Mesenchymal stem cell (in vitro differentiated cells and primary cell): ENCODE measurements around the gene DDX10.

Experiments used
- DNase-seq: peaks from one replicate; pipeline ENCODE4 v3.0.0-alpha.2; 2013
- H2AFZ ChIP-seq: one replicate; pipeline ENCODE4 v1.6.1; 2013; ENCODE audit warnings: low read depth, mild to moderate bottlenecking, control low read depth, inconsistent platforms, low read length, moderate library complexity
- H2AK5ac ChIP-seq: 2 replicates; pipeline ENCODE4 v1.6.1; 2013; ENCODE audit warnings: low read length, moderate library complexity, mild to moderate bottlenecking, inconsistent platforms; ENCODE audit not compliant: severe bottlenecking
- H2BK120ac ChIP-seq: one replicate; pipeline ENCODE4 v1.6.1; 2013; ENCODE audit warnings: low read depth, mild to moderate bottlenecking, inconsistent platforms, low read length, moderate library complexity
- H2BK12ac ChIP-seq, 2 experiments: one replicate each; pipeline ENCODE4 v1.6.1; 2013; ENCODE audit warnings: inconsistent platforms in 2 of 2, low read length in 2 of 2, mild to moderate bottlenecking in 2 of 2, moderate library complexity in 2 of 2, control low read depth in 1 of 2
- H2BK15ac ChIP-seq: one replicate; pipeline ENCODE4 v1.6.1; 2013; ENCODE audit warnings: mild to moderate bottlenecking, low read depth, inconsistent platforms; ENCODE audit not compliant: poor library complexity, severe bottlenecking
- H2BK5ac ChIP-seq: 2 replicates; pipeline ENCODE4 v1.6.1; 2013; ENCODE audit warnings: low read depth, mild to moderate bottlenecking, low read length, control low read depth, inconsistent platforms; ENCODE audit not compliant: poor library complexity, severe bottlenecking
- H3K14ac ChIP-seq, 2 experiments: one replicate each; pipeline ENCODE4 v1.6.1; 2013; ENCODE audit warnings: inconsistent platforms in 2 of 2, low read length in 2 of 2, control low read depth in 1 of 2, mild to moderate bottlenecking in 1 of 2, moderate library complexity in 1 of 2
- H3K18ac ChIP-seq, 2 experiments: one replicate each; pipeline ENCODE4 v1.6.1; 2013; ENCODE audit warnings: inconsistent platforms in 2 of 2, low read length in 2 of 2, control low read depth in 1 of 2, low read depth in 1 of 2, mild to moderate bottlenecking in 1 of 2
- H3K23ac ChIP-seq, 2 experiments: one replicate each; pipeline ENCODE4 v1.6.1; 2013; ENCODE audit warnings: inconsistent platforms in 2 of 2, low read length in 2 of 2, mild to moderate bottlenecking in 2 of 2, moderate library complexity in 2 of 2, control low read depth in 1 of 2
- H3K27ac ChIP-seq: 2 replicates; pipeline ENCODE4 v1.5.1; 2013; ENCODE audit warnings: mild to moderate bottlenecking, moderate library complexity, low read length, control low read depth, inconsistent platforms; ENCODE audit not compliant: poor library complexity, severe bottlenecking
- H3K27me3 ChIP-seq, 2 experiments: 2 replicates each; pipeline versions ENCODE4 v1.6.1 to v1.7.0; 2013; ENCODE audit warnings: low read length in 2 of 2, mild to moderate bottlenecking in 2 of 2, moderate library complexity in 2 of 2, control low read depth in 1 of 2, inconsistent platforms in 1 of 2; ENCODE audit not compliant: control insufficient read depth in 1 of 2, insufficient read depth in 1 of 2
- H3K36me3 ChIP-seq, 2 experiments: 2 replicates each; pipeline versions ENCODE4 v1.6.1 to v1.7.0; 2013; ENCODE audit warnings: low read length in 2 of 2, control low read depth in 1 of 2, inconsistent platforms in 1 of 2, low read depth in 1 of 2, mild to moderate bottlenecking in 1 of 2; ENCODE audit not compliant: insufficient read depth in 2 of 2, control insufficient read depth in 1 of 2
- H3K4ac ChIP-seq, 2 experiments: one replicate each; pipeline ENCODE4 v1.6.1; 2013; ENCODE audit warnings: inconsistent platforms in 2 of 2, low read length in 2 of 2, mild to moderate bottlenecking in 2 of 2, moderate library complexity in 2 of 2, control low read depth in 1 of 2, low read depth in 1 of 2
- H3K4me1 ChIP-seq: 2 replicates; pipeline ENCODE4 v1.6.1; 2013; ENCODE audit warnings: low read depth, low read length, control low read depth; ENCODE audit not compliant: control insufficient read depth, insufficient read depth
- H3K4me2 ChIP-seq: 2 replicates; pipeline ENCODE4 v1.6.1; 2013; ENCODE audit warnings: low read length, mild to moderate bottlenecking, inconsistent platforms; ENCODE audit not compliant: poor library complexity, severe bottlenecking
- H3K4me3 ChIP-seq, 2 experiments: 2 replicates each; pipeline versions ENCODE4 v1.5.1 to v1.7.0; 2013; ENCODE audit warnings: low read length in 2 of 2, mild to moderate bottlenecking in 2 of 2, control low read depth in 1 of 2, low read depth in 1 of 2; ENCODE audit not compliant: insufficient read depth in 1 of 2
- H3K79me1 ChIP-seq: replicated peaks from 2 replicates; pipeline ENCODE4 v1.6.1; 2013; ENCODE audit warnings: mild to moderate bottlenecking, control low read depth, low read length, inconsistent platforms; ENCODE audit not compliant: poor library complexity, severe bottlenecking
- H3K9ac ChIP-seq: 2 replicates; pipeline ENCODE4 v1.7.0; 2013; ENCODE audit warnings: mild to moderate bottlenecking, low read length, moderate library complexity
- H3K9me3 ChIP-seq: 2 replicates; pipeline ENCODE4 v1.7.0; 2013; ENCODE audit warnings: mild to moderate bottlenecking, low read length; ENCODE audit not compliant: control insufficient read depth
- H4K8ac ChIP-seq: one replicate; pipeline ENCODE4 v1.6.1; 2013; ENCODE audit warnings: inconsistent platforms, mild to moderate bottlenecking, low read length, moderate library complexity
- H4K91ac ChIP-seq: one replicate; pipeline ENCODE4 v1.6.1; 2013; ENCODE audit warnings: mild to moderate bottlenecking, low read length, inconsistent platforms
- WGBS: methylation state at CpG from one replicate; pipeline ENCODE4 v1.1.7; 2013; ENCODE audit warnings: mixed read lengths; 5-methylcytosine and 5-hydroxymethylcytosine counted together

DDX10 gene

DNA sequence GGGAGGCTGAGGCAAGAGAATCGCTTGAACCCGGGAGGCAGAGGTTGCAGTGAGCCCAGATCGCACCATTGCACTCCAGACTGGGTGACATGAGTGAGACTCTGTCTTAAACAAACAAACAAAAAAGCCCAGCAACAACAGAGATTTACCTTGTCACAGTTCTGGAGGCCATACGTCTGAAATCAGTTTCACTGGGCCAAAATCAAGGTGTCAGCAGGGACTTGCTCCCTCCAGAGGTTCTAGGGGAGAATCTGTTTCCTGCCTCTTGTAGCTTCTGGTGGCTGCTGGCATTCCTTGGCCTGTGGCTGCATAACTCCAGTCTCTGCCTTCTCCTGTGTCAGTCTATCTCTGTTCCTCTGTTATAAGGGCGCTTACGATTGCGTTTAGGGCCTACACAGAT lies 1.5 kb downstream of the DDX10 start:
- Histone ChIP-seq H3K23ac (no peak overlapping the region), H2BK5ac (no peak overlapping the region), H2AK5ac (no peak overlapping the region), H3K4me1 (peaks cover 5% of the 10 kb centered on the region), H3K4me3 (no peak overlapping the region), H4K8ac (no peak overlapping the region), H2BK12ac (no peak overlapping the region), H2BK15ac (no peak overlapping the region), H2BK120ac (no peak overlapping the region), H3K18ac (no peak overlapping the region), H3K4ac (no peak overlapping the region), H3K9ac (no peak overlapping the region), H3K27me3 (no peaks in the 10 kb centered on the region), H3K14ac (no peak overlapping the region), H3K9me3 (no peaks in the 10 kb centered on the region), H3K4me2 (no peak overlapping the region), H4K91ac (no peak overlapping the region), H3K27ac (no peak overlapping the region), H3K36me3 (peaks cover 0 to 9% of the 10 kb centered on the region in 2 experiments), H3K79me1 (peaks cover 24% of the 10 kb centered on the region), H2AFZ (no peak overlapping the region)
- 95% methylated on average over 7 of the region's 7 CpGs for WGBS
- DNase-seq, result peak; percentile 22

GRCh38 chr11:108669286-108669685 lies 4.4 kb downstream of the DDX10 start:
- no peak overlapping the region for H3K9ac ChIP-seq
- no peak overlapping the region for H2BK15ac ChIP-seq
- no peak for DNase-seq

DNA sequence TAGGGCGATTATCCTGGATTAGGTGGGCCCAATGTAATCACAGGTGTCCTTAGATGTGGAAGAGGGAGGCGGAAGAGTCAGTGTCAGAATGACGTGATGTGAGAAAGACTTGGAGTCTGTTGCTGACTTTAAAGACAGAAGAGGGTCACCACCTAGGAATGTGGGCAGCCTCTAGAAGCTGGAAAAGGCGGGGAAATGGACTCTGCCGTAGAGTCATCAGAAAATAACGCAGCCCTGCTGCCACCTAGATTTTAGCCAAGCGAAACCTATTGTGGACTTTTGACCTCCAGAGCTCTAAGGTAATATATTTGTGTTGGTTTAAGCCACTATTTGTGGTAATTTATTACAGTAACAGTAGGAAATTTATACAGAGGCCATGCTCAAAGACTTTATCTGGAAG lies 4.8 kb downstream of the DDX10 start:
- H2BK15ac ChIP-seq, result no peak overlapping the region
- H2BK12ac ChIP-seq, result no peak overlapping the region
- 84% methylated on average over 7 of the region's 7 CpGs for WGBS
- H3K79me1 ChIP-seq, result peaks cover 31% of the 10 kb centered on the region
- no peaks in the 10 kb centered on the region for H3K9me3 ChIP-seq
- no peak overlapping the region for H4K91ac ChIP-seq
- peaks cover 5% of the 10 kb centered on the region for H3K4me1 ChIP-seq
- H3K27ac ChIP-seq, result no peak overlapping the region
- peaks cover 3 to 12% of the 10 kb centered on the region in 2 experiments for H3K36me3 ChIP-seq
- H4K8ac ChIP-seq, result no peak overlapping the region
- no peak overlapping the region for H3K14ac ChIP-seq
- no peak overlapping the region for H3K4me2 ChIP-seq
- peak overlapping the region in 1 of 2 experiments; percentile 84 for H3K23ac ChIP-seq
- no peak overlapping the region for H3K4me3 ChIP-seq
- H3K9ac ChIP-seq, result no peak overlapping the region
- H3K27me3 ChIP-seq, result no peaks in the 10 kb centered on the region
- H3K4ac ChIP-seq, result no peak overlapping the region
- H2BK120ac ChIP-seq, result no peak overlapping the region
- no peak for DNase-seq
- peak overlapping the region; percentile 41 for H2AK5ac ChIP-seq
- no peak overlapping the region for H3K18ac ChIP-seq
- no peak overlapping the region for H2BK5ac ChIP-seq
- H2AFZ ChIP-seq, result no peak overlapping the region

More at GRCh38 chr11:108669286-108669685, 4.4 kb downstream of the DDX10 start:
- Histone ChIP-seq H3K4me3 (no peak overlapping the region), H2BK5ac (no peak overlapping the region), H2AFZ (no peak overlapping the region), H2BK12ac (no peak overlapping the region), H3K27me3 (no peaks in the 10 kb centered on the region), H3K4me2 (no peak overlapping the region), H3K9me3 (no peaks in the 10 kb centered on the region), H3K27ac (no peak overlapping the region), H4K8ac (no peak overlapping the region), H2BK120ac (no peak overlapping the region), H3K4me1 (peaks cover 5% of the 10 kb centered on the region), H2AK5ac (no peak overlapping the region), H3K4ac (no peak overlapping the region), H3K14ac (no peak overlapping the region), H4K91ac (no peak overlapping the region), H3K36me3 (peaks cover 0 to 9% of the 10 kb centered on the region in 2 experiments), H3K18ac (no peak overlapping the region), H3K23ac (no peak overlapping the region), H3K79me1 (peaks cover 28% of the 10 kb centered on the region)
- WGBS, result 92% methylated on average over 2 of the region's 2 CpGs

- no peak overlapping the region for H3K4me3 ChIP-seq
- no peak overlapping the region for H3K18ac ChIP-seq
- no peak for DNase-seq
- no peaks in the 10 kb centered on the region for H3K9me3 ChIP-seq
- peaks cover 33% of the 10 kb centered on the region for H3K79me1 ChIP-seq
- no peaks in the 10 kb centered on the region for H3K27me3 ChIP-seq
- peaks cover 5% of the 10 kb centered on the region for H3K4me1 ChIP-seq
- no peak overlapping the region for H3K27ac ChIP-seq
- H2AFZ ChIP-seq, result no peak overlapping the region
- no peak overlapping the region for H2AK5ac ChIP-seq
- H2BK12ac ChIP-seq, result no peak overlapping the region
- no peak overlapping the region for H2BK15ac ChIP-seq
- WGBS, result 98% methylated on average over 4 of the region's 4 CpGs
- H4K8ac ChIP-seq, result no peak overlapping the region
- H3K4ac ChIP-seq, result no peak overlapping the region
- H4K91ac ChIP-seq, result no peak overlapping the region
- no peak overlapping the region for H3K14ac ChIP-seq
- H3K9ac ChIP-seq, result no peak overlapping the region
- no peak overlapping the region for H2BK120ac ChIP-seq
- H3K23ac ChIP-seq, result no peak overlapping the region
- no peak overlapping the region for H2BK5ac ChIP-seq
- H3K4me2 ChIP-seq, result no peak overlapping the region
- H3K36me3 ChIP-seq, result peaks cover 3 to 19% of the 10 kb centered on the region in 2 experiments
Measured at GRCh38 chr11:108670451-108670850, 5.6 kb downstream of the DDX10 start.
